GM23338 (cell line): ENCODE measurements around the gene DNAJC10. TPM values are rescaled to one million over a fixed set of nuclear protein-coding genes. Genes with fewer than 3 reads are reported as not detected.

Experiments used
- ATAC-seq: fragments of 200-7000 bp; cut with Tn5 transposase; 3 replicates; pipeline ENCODE4 v1.9.1; 2020
- DNase-seq: peaks from one replicate; pipeline ENCODE4 v3.0.0-alpha.2; 2015; ENCODE audit warnings: low spot score
- H2AFZ ChIP-seq: fragments of 200-600 bp; sonication (generic); 2 replicates; pipeline ENCODE4 v1.8.0; 2016; ENCODE audit warnings: antibody characterized with exemption, mild to moderate bottlenecking, moderate library complexity
- H3F3A ChIP-seq: fragments of 200-600 bp; sonication (generic); replicated peaks from 2 replicates; pipeline ENCODE4 v1.8.0; 2017; ENCODE audit warnings: antibody characterized with exemption, mixed run types, low read depth
- H3K27ac ChIP-seq: fragments of 200-600 bp; sonication (generic); 2 replicates; pipeline ENCODE4 v1.6.1; 2016; ENCODE audit warnings: low read depth
- H3K27me3 ChIP-seq: fragments of 200-600 bp; sonication (generic); 2 replicates; pipeline ENCODE4 v1.8.0; 2016; ENCODE audit warnings: mild to moderate bottlenecking, mixed run types, moderate library complexity; ENCODE audit not compliant: insufficient read depth
- H3K36me3 ChIP-seq: fragments of 200-600 bp; sonication (generic); 2 replicates; pipeline ENCODE4 v1.8.0; 2016; ENCODE audit warnings: mild to moderate bottlenecking; ENCODE audit not compliant: insufficient read depth
- H3K4me1 ChIP-seq: fragments of 200-600 bp; sonication (generic); 2 replicates; pipeline ENCODE4 v1.8.0; 2016; ENCODE audit warnings: mild to moderate bottlenecking, moderate library complexity; ENCODE audit not compliant: insufficient read depth
- H3K4me2 ChIP-seq: fragments of 200-600 bp; sonication (generic); 2 replicates; pipeline ENCODE4 v1.7.1; 2017; ENCODE audit warnings: mixed run types
- H3K4me3 ChIP-seq: fragments of 200-600 bp; sonication (generic); 2 replicates; pipeline ENCODE4 v1.6.1; 2016; ENCODE audit warnings: mixed run types
- H3K79me2 ChIP-seq: fragments of 200-600 bp; sonication (generic); replicated peaks from 2 replicates; pipeline ENCODE4 v1.8.0; 2017; ENCODE audit warnings: mild to moderate bottlenecking; ENCODE audit not compliant: insufficient read depth
- H3K9me2 ChIP-seq: fragments of 200-600 bp; sonication (generic); 2 replicates; pipeline ENCODE4 v1.8.0; 2017; ENCODE audit not compliant: insufficient read depth
- H4K20me1 ChIP-seq: fragments of 200-600 bp; sonication (generic); replicated peaks from 2 replicates; pipeline ENCODE4 v1.8.0; 2017; ENCODE audit warnings: mild to moderate bottlenecking; ENCODE audit not compliant: insufficient read depth
- H3K27ac Mint-ChIP-seq: 2 replicates; pipeline ENCODE4 v1.8.0; 2020; ENCODE audit warnings: inconsistent platforms, mild to moderate bottlenecking, moderate library complexity, mixed read lengths
- H3K27me3 Mint-ChIP-seq: 3 replicates; pipeline ENCODE4 v1.8.0; 2022; ENCODE audit warnings: low read depth, mild to moderate bottlenecking, moderate library complexity, mixed read lengths, inconsistent platforms; ENCODE audit not compliant: insufficient read depth, poor library complexity
- H3K36me3 Mint-ChIP-seq: 3 replicates; pipeline ENCODE4 v1.8.0; 2021; ENCODE audit warnings: low read depth, mild to moderate bottlenecking, inconsistent platforms, moderate library complexity, mixed read lengths
- H3K4me1 Mint-ChIP-seq: 3 replicates; pipeline ENCODE4 v1.8.0; 2020; ENCODE audit warnings: mild to moderate bottlenecking, inconsistent platforms, mixed read lengths
- H3K4me3 Mint-ChIP-seq: 3 replicates; pipeline ENCODE4 v1.8.0; 2021; ENCODE audit warnings: moderate library complexity, mild to moderate bottlenecking, inconsistent platforms, mixed read lengths
- H3K9me3 Mint-ChIP-seq: 3 replicates; pipeline ENCODE4 v1.8.0; 2020; ENCODE audit warnings: moderate library complexity, mild to moderate bottlenecking, inconsistent platforms, mixed read lengths
- CREB1 ChIP-seq: fragments of 250-450 bp; sonication (Bioruptor Pico); IDR thresholded peaks from 2 replicates; pipeline ENCODE4 v1.5.0; 2020; ENCODE audit warnings: low read depth, mild to moderate bottlenecking, moderate library complexity
- EZH2 ChIP-seq: fragments of 200-600 bp; sonication (generic); IDR thresholded peaks from one replicate; pipeline ENCODE4 v1.8.0; 2017; ENCODE audit warnings: antibody characterized with exemption, mild to moderate bottlenecking, low read depth; ENCODE audit not compliant: unreplicated experiment
- EZH2phosphoT487 ChIP-seq: fragments of 200-600 bp; sonication (generic); IDR thresholded peaks from one replicate; pipeline ENCODE4 v1.8.1; 2018; ENCODE audit warnings: antibody characterized with exemption; ENCODE audit not compliant: unreplicated experiment
- NANOG ChIP-seq: IDR thresholded peaks from 2 replicates; pipeline ENCODE4 v1.6.1; 2016; ENCODE audit warnings: antibody characterized with exemption, borderline replicate concordance
- REST ChIP-seq: IDR thresholded peaks from one replicate; pipeline ENCODE4 v1.6.1; 2018; ENCODE audit warnings: antibody characterized with exemption; ENCODE audit not compliant: unreplicated experiment
- STAT1 ChIP-seq: IDR thresholded peaks from one replicate; pipeline ENCODE4 v1.6.1; 2016; ENCODE audit warnings: antibody characterized with exemption; ENCODE audit not compliant: unreplicated experiment
- ZNF114 ChIP-seq: fragments of 250-450 bp; sonication (Bioruptor Pico); IDR thresholded peaks from 2 replicates; pipeline ENCODE4 v1.5.0; 2020; ENCODE audit warnings: mild to moderate bottlenecking, moderate library complexity
- ZNF331 ChIP-seq: fragments of 250-450 bp; sonication (Bioruptor Pico); IDR thresholded peaks from 2 replicates; pipeline ENCODE4 v1.5.0; 2020; ENCODE audit warnings: low read depth, mild to moderate bottlenecking, moderate library complexity
- ZNF462 ChIP-seq: fragments of 250-450 bp; sonication (Bioruptor Pico); IDR thresholded peaks from 2 replicates; pipeline ENCODE4 v1.5.0; 2020; ENCODE audit warnings: mild to moderate bottlenecking, moderate library complexity
- polyA plus RNA-seq: library from polyadenylated mRNA; unstranded; fragments of >200 nt; fragmentation: Nextera tagmentation; extraction: Ambion mirVana; gene quantifications from 2 replicates; pipeline ENCODE4 v1.2.1, GENCODE V29; 2016
- total RNA-seq: library from RNA; depleted of rRNA; stranded (reverse); fragments of >200 nt; shearing (Covaris generic); gene quantifications from 2 replicates; pipeline ENCODE4 v1.2.3, GENCODE V29; 2014
- TF ChIP-seq, protein P1 (sequence below): IDR thresholded peaks from 2 replicates; pipeline ENCODE4 v1.6.1; 2016; ENCODE audit warnings: antibody characterized with exemption
- TF ChIP-seq, protein P2 (sequence below), 2 experiments: fragments of 200-600 bp in 1 of 2; sonication (generic) in 1 of 2; conservative IDR thresholded peaks; 2 replicates each; pipeline versions ENCODE4 v1.5.1 to v1.6.1; 2016 to 2017; ENCODE audit warnings: antibody characterized with exemption in 2 of 2, low read depth in 2 of 2, mild to moderate bottlenecking in 2 of 2, moderate library complexity in 1 of 2

The DNAJC10 gene
- total and polyA plus RNA-seq, 2 experiments from 2014 or later: 41.9 to 83.1 TPM

- Histone ChIP-seq H3K27ac (no peak overlapping the region), H3K4me1 (peaks cover 2% of the 10 kb centered on the region; the same call in 1 of the 2 replicates), H3K4me3 (no peak overlapping the region), H3K79me2 (no peaks in the 10 kb centered on the region), H3K4me2 (no peak overlapping the region), H3F3A (no peaks in the 10 kb centered on the region), H3K9me2 (no peaks in the 10 kb centered on the region), H3K27me3 (no peaks in the 10 kb centered on the region), H2AFZ (no peak overlapping the region), H3K36me3 (no peaks in the 10 kb centered on the region), H4K20me1 (no peaks in the 10 kb centered on the region)
- TF ChIP-seq REST (no peak), CREB1 (no peak), NANOG (no peak), STAT1 (no peak), ZNF462 (CRISPR knock-in tag) (no peak), ZNF114 (no peak), EZH2 (no peak), EZH2phosphoT487 (no peak), ZNF331 (no peak)
- TF ChIP-seq, protein P1, sequence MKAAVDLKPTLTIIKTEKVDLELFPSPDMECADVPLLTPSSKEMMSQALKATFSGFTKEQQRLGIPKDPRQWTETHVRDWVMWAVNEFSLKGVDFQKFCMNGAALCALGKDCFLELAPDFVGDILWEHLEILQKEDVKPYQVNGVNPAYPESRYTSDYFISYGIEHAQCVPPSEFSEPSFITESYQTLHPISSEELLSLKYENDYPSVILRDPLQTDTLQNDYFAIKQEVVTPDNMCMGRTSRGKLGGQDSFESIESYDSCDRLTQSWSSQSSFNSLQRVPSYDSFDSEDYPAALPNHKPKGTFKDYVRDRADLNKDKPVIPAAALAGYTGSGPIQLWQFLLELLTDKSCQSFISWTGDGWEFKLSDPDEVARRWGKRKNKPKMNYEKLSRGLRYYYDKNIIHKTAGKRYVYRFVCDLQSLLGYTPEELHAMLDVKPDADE: no peak
- TF ChIP-seq, protein P2, sequence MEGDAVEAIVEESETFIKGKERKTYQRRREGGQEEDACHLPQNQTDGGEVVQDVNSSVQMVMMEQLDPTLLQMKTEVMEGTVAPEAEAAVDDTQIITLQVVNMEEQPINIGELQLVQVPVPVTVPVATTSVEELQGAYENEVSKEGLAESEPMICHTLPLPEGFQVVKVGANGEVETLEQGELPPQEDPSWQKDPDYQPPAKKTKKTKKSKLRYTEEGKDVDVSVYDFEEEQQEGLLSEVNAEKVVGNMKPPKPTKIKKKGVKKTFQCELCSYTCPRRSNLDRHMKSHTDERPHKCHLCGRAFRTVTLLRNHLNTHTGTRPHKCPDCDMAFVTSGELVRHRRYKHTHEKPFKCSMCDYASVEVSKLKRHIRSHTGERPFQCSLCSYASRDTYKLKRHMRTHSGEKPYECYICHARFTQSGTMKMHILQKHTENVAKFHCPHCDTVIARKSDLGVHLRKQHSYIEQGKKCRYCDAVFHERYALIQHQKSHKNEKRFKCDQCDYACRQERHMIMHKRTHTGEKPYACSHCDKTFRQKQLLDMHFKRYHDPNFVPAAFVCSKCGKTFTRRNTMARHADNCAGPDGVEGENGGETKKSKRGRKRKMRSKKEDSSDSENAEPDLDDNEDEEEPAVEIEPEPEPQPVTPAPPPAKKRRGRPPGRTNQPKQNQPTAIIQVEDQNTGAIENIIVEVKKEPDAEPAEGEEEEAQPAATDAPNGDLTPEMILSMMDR (conservative IDR thresholded peaks at IDR 0.05; ENCODE audit: low read depth in 2 of 2): no peak
- H3K27me3 Mint-ChIP-seq: no peaks in the 10 kb centered on the region
- H3K36me3 Mint-ChIP-seq: no peaks in the 10 kb centered on the region
- DNase-seq: no peak
- peaks cover 7% of the 10 kb centered on the region for H3K4me1 Mint-ChIP-seq
- H3K4me3 Mint-ChIP-seq: no peak overlapping the region
- ATAC-seq: no peak
- no peak overlapping the region for H3K27ac Mint-ChIP-seq
- H3K9me3 Mint-ChIP-seq: no peaks in the 10 kb centered on the region
These were observed 91.3 kb downstream of the DNAJC10 start for GRCh38 chr2:182807319-182807718.
